GM04503 (cell line): ENCODE results near the gene CDK14.

Source experiments
- DNase-seq: peaks from one replicate; pipeline ENCODE4 v3.0.0-alpha.2; 2012; ENCODE audit warnings: low read depth

CDK14 gene

GRCh38 chr7:90681336-90682022, 85.4 kb downstream of the CDK14 start:
- no peak for DNase-seq

GRCh38 chr7:90686146-90686545, 90.0 kb downstream of the CDK14 start:
- no peak for DNase-seq

- DNase-seq: no peak
Measured at GRCh38 chr7:90688810-90689209, 92.7 kb downstream of the CDK14 start.

- DNase-seq: no peak
Measured at GRCh38 chr7:90689260-90689659, 93.1 kb downstream of the CDK14 start.

- DNase-seq: no peak
Measured at GRCh38 chr7:90690159-90690858, 94.2 kb downstream of the CDK14 start.

- no peak for DNase-seq
Measured at GRCh38 chr7:90692396-90692795, 96.3 kb downstream of the CDK14 start.

GRCh38 chr7:90692947-90693346, 96.8 kb downstream of the CDK14 start:
- no peak for DNase-seq

- no peak for DNase-seq
Measured at GRCh38 chr7:90693939-90694338, 97.8 kb downstream of the CDK14 start.

- DNase-seq: no peak
Measured at GRCh38 chr7:90698616-90699015, 102.5 kb downstream of the CDK14 start.

GRCh38 chr7:90701021-90701420, 104.9 kb downstream of the CDK14 start:
- no peak for DNase-seq

GRCh38 chr7:90701771-90702170, 105.7 kb downstream of the CDK14 start:
- DNase-seq: no peak

- DNase-seq: no peak
Measured at GRCh38 chr7:90705391-90706071, 109.4 kb downstream of the CDK14 start.

GRCh38 chr7:90706072-90706716, 110.1 kb downstream of the CDK14 start:
- DNase-seq: no peak

GRCh38 chr7:90708841-90709317, 112.8 kb downstream of the CDK14 start:
- no peak for DNase-seq

GRCh38 chr7:90709501-90710465, 113.7 kb downstream of the CDK14 start:
- peak; percentile 31 for DNase-seq

- no peak for DNase-seq
Measured at GRCh38 chr7:90710466-90710850, 114.3 kb downstream of the CDK14 start.

- DNase-seq: no peak
Measured at GRCh38 chr7:90713628-90714027, 117.5 kb downstream of the CDK14 start.

GRCh38 chr7:90715067-90715466, 118.9 kb downstream of the CDK14 start:
- no peak for DNase-seq

- DNase-seq: no peak
Measured at GRCh38 chr7:90717296-90718060, 121.4 kb downstream of the CDK14 start.

- DNase-seq: no peak
Measured at GRCh38 chr7:90719155-90719554, 123.0 kb downstream of the CDK14 start.
